ENCODE measurements around the gene NAV1. TPM values are rescaled to one million over a fixed set of nuclear protein-coding genes. Genes with fewer than 3 reads are reported as not detected.
A peak's percentile ranks its signal among the peaks of the same experiment; 100 is the strongest.

NAV1 gene
- total RNA-seq, 2 experiments from 2014 or later = 1.6 to 2.1 TPM

DNA sequence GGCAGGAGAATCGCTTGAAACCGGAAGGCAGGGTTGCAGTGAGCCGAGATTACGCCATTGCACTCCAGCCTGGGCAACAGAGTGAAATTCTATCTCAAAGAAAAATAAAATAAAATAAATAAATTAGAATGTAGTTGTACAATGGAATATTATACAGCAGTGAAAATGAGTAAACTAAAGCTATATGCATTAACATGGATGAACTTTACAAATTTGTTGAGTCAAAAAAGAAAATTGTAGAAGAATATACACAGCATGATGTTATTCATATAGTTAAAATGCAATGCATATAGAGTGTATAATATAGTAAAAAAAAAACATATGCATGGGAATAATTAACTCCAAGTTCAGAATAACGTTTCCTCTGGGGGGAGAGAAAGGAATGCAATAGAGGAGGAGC, 11.0 kb upstream of the NAV1 start:
- Mint-ChIP-seq H3K4me1 (ENCODE audit: low read depth) (no peaks in the 10 kb centered on the region), H3K27ac (no peak overlapping the region), H3K4me3 (no peak overlapping the region), H3K36me3 (ENCODE audit: low read depth) (peaks cover 27% of the 10 kb centered on the region), H3K9me3 (peaks cover 2% of the 10 kb centered on the region), H3K27me3 (peaks cover 3% of the 10 kb centered on the region)
- no peak for ATAC-seq
- ChIA-PET CTCF (interaction anchor here (7.3 kb wide), 1 partner anchor 15 kb away, joined by 46 read pairs; no protein-coding TSS in a partner anchor), POLR2A (no interaction called here)
- TF ChIP-seq, protein P1, sequence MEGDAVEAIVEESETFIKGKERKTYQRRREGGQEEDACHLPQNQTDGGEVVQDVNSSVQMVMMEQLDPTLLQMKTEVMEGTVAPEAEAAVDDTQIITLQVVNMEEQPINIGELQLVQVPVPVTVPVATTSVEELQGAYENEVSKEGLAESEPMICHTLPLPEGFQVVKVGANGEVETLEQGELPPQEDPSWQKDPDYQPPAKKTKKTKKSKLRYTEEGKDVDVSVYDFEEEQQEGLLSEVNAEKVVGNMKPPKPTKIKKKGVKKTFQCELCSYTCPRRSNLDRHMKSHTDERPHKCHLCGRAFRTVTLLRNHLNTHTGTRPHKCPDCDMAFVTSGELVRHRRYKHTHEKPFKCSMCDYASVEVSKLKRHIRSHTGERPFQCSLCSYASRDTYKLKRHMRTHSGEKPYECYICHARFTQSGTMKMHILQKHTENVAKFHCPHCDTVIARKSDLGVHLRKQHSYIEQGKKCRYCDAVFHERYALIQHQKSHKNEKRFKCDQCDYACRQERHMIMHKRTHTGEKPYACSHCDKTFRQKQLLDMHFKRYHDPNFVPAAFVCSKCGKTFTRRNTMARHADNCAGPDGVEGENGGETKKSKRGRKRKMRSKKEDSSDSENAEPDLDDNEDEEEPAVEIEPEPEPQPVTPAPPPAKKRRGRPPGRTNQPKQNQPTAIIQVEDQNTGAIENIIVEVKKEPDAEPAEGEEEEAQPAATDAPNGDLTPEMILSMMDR (IDR thresholded peaks at IDR 0.05) = no peak
- no peak for DNase-seq
- intact Hi-C loops (cut with micrococcal nuclease) = no loop called here

DNA sequence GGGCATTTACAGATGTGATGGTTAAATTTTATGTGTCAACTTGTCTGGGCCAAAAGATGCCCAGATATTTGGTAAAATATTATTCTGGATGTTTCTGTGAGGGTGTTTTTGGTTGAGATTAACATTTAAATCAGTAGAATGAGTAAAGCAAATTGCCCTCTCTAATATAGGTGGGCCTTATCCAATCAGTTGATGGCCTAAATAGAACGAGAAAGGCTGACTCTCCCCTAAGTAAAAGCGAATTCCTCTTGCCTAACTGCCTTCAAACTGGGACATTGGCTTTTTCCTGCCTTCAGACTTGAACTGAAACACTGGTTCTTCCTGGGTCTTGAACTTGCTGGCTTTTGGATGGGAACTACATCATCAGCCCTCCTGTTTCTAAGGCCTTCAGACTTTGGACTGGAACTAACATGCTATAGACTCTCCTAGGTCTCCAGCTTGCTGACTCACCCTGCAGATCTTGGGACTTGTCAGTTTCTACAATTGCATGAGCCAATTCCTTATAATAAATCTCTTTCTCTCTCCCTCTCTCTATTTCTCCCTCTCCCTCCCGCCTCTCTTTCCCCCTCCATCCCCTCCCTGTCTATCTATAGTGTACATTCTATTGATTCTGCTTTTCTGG, 10.2 kb upstream of the NAV1 start:
- Mint-ChIP-seq H3K36me3 (ENCODE audit: low read depth) (peaks cover 26% of the 10 kb centered on the region), H3K27me3 (peaks cover 3% of the 10 kb centered on the region), H3K9me3 (no peaks in the 10 kb centered on the region), H3K4me3 (no peak overlapping the region), H3K27ac (no peak overlapping the region), H3K4me1 (ENCODE audit: low read depth) (no peaks in the 10 kb centered on the region)
- ATAC-seq (no peak), DNase-seq (no peak)
- intact Hi-C loops (cut with micrococcal nuclease) = no loop called here
- TF ChIP-seq, protein P1 (IDR thresholded peaks at IDR 0.05) = no peak
- POLR2A ChIA-PET = no interaction called here
- CTCF ChIA-PET = interaction anchor here (2.8 to 4.0 kb wide), 2 partner anchors 16 to 175 kb away, joined by 9 to 25 read pairs; no protein-coding TSS in a partner anchor

DNA sequence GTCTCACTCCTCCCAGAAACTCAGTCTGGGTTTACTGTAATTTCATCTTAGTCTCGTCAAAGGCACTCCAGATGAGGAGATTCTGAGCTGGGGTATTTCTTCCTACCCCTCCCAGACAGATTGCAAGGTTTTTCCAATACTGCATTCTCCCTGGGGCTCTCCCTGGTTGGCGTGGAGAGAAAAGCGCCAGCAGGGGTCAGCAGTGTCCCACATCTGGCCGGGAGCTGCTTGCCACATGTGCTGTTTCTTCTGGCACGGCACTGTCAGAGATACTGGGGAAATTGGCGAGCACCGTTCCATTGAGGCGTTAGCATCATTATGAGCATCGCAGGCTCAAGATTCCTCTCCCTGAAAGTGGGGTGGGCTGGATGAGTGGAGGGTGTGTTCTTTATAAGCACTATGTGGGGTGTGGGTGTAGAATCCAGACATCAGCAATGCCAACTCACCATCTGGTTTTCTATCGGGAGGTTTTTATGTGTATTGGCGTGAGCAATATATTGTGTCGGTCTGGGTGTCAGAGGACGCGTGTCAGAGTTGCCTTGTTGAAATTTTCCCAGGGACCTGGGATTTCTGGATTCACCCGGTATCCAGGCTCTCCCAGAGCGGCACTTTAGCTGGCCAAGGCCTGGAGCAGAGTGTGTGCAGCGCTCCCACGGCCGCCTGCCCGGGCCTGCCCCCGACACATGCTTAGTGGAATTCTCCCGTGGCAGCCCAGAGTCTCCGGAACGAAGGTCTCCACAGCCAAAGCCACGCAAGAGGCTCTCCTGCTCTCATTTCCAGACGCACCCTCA, 8.0 kb upstream of the NAV1 start:
- Mint-ChIP-seq H3K36me3 (ENCODE audit: low read depth) (peaks cover 18% of the 10 kb centered on the region), H3K27me3 (peaks cover 6% of the 10 kb centered on the region), H3K27ac (no peak overlapping the region), H3K4me1 (ENCODE audit: low read depth) (peaks cover 3% of the 10 kb centered on the region), H3K4me3 (no peak overlapping the region), H3K9me3 (no peaks in the 10 kb centered on the region)
- DNase-seq (peak; percentile 66), ATAC-seq (peak; percentile 72)
- TF ChIP-seq, protein P1 (IDR thresholded peaks at IDR 0.05) = peak; percentile 43
- intact Hi-C loops (cut with micrococcal nuclease) = no loop called here
- ChIA-PET POLR2A (interaction anchor here (0.7 kb wide), 1 partner anchor 9 kb away, joined by 3 read pairs; no protein-coding TSS in a partner anchor), CTCF (interaction anchor here (1.1 to 4.0 kb wide), 8 partner anchors 9 to 178 kb away, joined by 3 to 25 read pairs (median 6); no protein-coding TSS in a partner anchor)

DNA sequence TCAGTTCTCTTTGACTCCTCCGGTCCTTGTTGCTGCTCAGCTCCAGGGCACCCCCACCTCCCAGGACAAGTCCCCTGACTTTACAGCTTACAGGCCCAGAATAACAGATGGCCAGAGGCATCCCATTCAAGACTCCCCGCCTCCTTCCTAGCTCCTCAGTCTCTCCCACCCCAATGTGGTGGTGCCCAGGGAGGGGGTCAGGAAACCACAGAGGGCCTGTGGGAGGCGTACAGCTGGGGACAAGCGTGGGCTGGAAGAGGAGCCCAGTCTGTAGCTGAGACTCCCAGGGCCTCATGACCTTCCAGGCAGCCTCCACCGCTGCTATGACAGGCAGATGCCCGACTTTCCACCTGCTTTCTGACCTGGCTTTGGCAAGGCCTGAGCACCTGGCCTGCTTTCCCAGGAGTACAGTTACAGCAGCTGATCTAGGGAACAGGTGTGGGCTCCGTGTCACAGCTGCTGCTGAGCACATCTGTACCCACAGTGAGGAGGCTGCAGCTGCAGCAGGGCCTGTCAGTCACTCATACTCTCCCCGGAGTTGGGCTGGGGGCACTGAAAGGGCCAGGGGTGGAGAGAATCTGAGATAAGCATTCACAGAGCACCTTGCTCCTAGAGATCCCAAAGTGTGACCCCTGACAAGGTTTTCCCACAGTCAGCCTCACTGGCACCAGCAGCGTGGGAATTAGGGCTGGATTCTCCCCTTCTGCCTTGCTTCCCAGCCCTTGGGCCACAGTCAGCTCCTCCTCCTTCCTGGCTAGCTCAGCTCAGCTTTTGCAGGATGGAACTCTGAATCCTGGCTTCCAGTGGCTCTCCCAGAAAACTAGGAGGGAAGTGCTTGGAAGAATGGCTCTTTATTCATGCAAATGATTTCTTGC, 7.1 kb upstream of the NAV1 start:
- H3K27me3 Mint-ChIP-seq = peaks cover 14% of the 10 kb centered on the region
- peaks cover 18% of the 10 kb centered on the region for H3K36me3 Mint-ChIP-seq (ENCODE audit: low read depth)
- DNase-seq = no peak
- TF ChIP-seq, protein P1 (IDR thresholded peaks at IDR 0.05) = no peak
- H3K27ac Mint-ChIP-seq = no peak overlapping the region
- H3K9me3 Mint-ChIP-seq = no peaks in the 10 kb centered on the region
- intact Hi-C loops (cut with micrococcal nuclease) = no loop called here
- ChIA-PET POLR2A (interaction anchor here (0.7 kb wide), 1 partner anchor 8 kb away, joined by 3 read pairs; no protein-coding TSS in a partner anchor), CTCF (interaction anchor here (1.2 to 4.0 kb wide), 6 partner anchors 13 to 177 kb away, joined by 3 to 25 read pairs (median 8); no protein-coding TSS in a partner anchor)
- peaks cover 3% of the 10 kb centered on the region for H3K4me1 Mint-ChIP-seq (ENCODE audit: low read depth)
- H3K4me3 Mint-ChIP-seq = no peak overlapping the region
- no peak for ATAC-seq

Measured in activated CD8-positive, alpha-beta T cell treated with anti-CD3 and anti-CD28 coated beads for 36 hours (primary cell).